ENCODE measurements around the gene ASTN2. TPM values are rescaled to one million over a fixed set of nuclear protein-coding genes. Genes with fewer than 3 reads are reported as not detected.

The ASTN2 gene
- total and polyA plus RNA-seq, 2 donors (not counting 3 experiments of a cell fraction or from before 2014, with no cell fraction given): 1.0 to 1.9 TPM

DNA sequence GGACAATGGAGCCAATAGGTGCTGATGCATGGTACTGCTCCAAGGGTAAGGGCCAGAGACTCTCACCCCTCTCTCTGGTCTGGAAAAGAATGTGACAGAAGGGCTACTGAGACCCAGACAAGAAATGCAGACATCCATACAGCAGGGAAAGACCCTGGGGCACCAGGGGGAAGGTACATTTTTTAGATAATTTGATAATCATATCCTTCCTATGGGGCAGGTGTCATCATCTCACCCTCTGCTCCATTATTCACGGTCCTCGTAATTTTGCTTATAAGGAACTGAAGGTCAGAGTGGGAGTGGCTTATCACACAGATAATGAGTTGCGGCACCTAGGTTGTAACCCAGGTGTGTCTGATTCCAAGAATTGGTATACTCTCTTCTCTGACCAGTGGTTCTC, 637.7 kb downstream of the ASTN2 start:
- Histone ChIP-seq H3K4me2 (ENCODE audit: insufficient read depth, low read length) (no peak overlapping the region), H3K36me3 (ENCODE audit: control insufficient read depth in 2 of 2, extremely low read depth in 1 of 2, insufficient read depth in 2 of 2, low read length in 2 of 2) (no peaks in the 10 kb centered on the region), H3K9me1 (replicated peaks; ENCODE audit: control insufficient read depth, extremely low read depth, insufficient read depth, low read length) (no peaks in the 10 kb centered on the region), H3K27me3 (ENCODE audit: control insufficient read depth in 2 of 2, insufficient read depth in 2 of 2, low read length in 2 of 2) (no peaks in the 10 kb centered on the region), H2AFZ (ENCODE audit: low read depth, low read length) (no peak overlapping the region), H3K4me1 (ENCODE audit: control insufficient read depth, extremely low read depth, insufficient read depth, low read length) (no peaks in the 10 kb centered on the region), H3K4me3 (replicated peaks in 1 of 3; ENCODE audit: insufficient read depth in 1 of 3, low read depth in 1 of 3, low read length in 3 of 3) (no peak overlapping the region), H3K9ac (replicated peaks; ENCODE audit: extremely low read depth, insufficient read depth, low read length) (no peak overlapping the region), H3K27ac (ENCODE audit: insufficient read depth, low read depth, low read length) (no peak overlapping the region), H4K20me1 (replicated peaks; ENCODE audit: control insufficient read depth, extremely low read depth, insufficient read depth, low read length) (no peaks in the 10 kb centered on the region), H3K9me3 (replicated peaks; ENCODE audit: control insufficient read depth, insufficient read depth, low read length) (no peaks in the 10 kb centered on the region), H3K79me2 (ENCODE audit: control insufficient read depth, insufficient read depth, low read length) (no peaks in the 10 kb centered on the region)
- TF ChIP-seq, protein P1, sequence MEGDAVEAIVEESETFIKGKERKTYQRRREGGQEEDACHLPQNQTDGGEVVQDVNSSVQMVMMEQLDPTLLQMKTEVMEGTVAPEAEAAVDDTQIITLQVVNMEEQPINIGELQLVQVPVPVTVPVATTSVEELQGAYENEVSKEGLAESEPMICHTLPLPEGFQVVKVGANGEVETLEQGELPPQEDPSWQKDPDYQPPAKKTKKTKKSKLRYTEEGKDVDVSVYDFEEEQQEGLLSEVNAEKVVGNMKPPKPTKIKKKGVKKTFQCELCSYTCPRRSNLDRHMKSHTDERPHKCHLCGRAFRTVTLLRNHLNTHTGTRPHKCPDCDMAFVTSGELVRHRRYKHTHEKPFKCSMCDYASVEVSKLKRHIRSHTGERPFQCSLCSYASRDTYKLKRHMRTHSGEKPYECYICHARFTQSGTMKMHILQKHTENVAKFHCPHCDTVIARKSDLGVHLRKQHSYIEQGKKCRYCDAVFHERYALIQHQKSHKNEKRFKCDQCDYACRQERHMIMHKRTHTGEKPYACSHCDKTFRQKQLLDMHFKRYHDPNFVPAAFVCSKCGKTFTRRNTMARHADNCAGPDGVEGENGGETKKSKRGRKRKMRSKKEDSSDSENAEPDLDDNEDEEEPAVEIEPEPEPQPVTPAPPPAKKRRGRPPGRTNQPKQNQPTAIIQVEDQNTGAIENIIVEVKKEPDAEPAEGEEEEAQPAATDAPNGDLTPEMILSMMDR (IDR thresholded peaks at IDR 0.05; ENCODE audit: extremely low read depth in 1 of 2, insufficient read depth in 1 of 2, low read depth in 1 of 2, low read length in 2 of 2): no peak
- TF ChIP-seq POLR2A (IDR thresholded peaks at IDR 0.05; ENCODE audit: low read depth, low read length) (no peak), FOS (IDR thresholded peaks at IDR 0.05; ENCODE audit: borderline replicate concordance, insufficient read depth, low read length) (no peak), EZH2 (IDR thresholded peaks at IDR 0.05; ENCODE audit: borderline replicate concordance, low read depth, low read length, severe bottlenecking) (no peak), JUN (IDR thresholded peaks at IDR 0.05; ENCODE audit: borderline replicate concordance, insufficient read depth, insufficient read length, low read depth) (no peak), POLR2AphosphoS5 (IDR thresholded peaks at IDR 0.05; ENCODE audit: insufficient read depth, low read depth, low read length) (no peak), GATA2 (IDR thresholded peaks at IDR 0.05; ENCODE audit: insufficient read depth, insufficient read length, low read depth, low read length) (no peak)
- dilution Hi-C loops (cut with MboI; ENCODE audit: extremely low pct_ligation_motif_present, low sequenced_read_pairs): no loop called here
- intact Hi-C loops (cut with micrococcal nuclease): no loop called here
- CTCF ChIA-PET: no interaction called here
- BruUV-seq (replicated peaks): no TSS peak
- POLR2A ChIA-PET: no interaction called here
- DNase-seq (ENCODE audit: low read depth, low spot score) (no peak), FAIRE-seq (no peak)

Measured in endothelial cell of umbilical vein (primary cell).